ENCODE measurements around the gene UFSP1. TPM values are rescaled to one million over a fixed set of nuclear protein-coding genes. Genes with fewer than 3 reads are reported as not detected.

Gene UFSP1
- total and polyA plus RNA-seq, 2 of the 13 experiments (the other 11 are each of a cell fraction or from before 2014, with no cell fraction given): 0.65 to 3.3 TPM

DNA sequence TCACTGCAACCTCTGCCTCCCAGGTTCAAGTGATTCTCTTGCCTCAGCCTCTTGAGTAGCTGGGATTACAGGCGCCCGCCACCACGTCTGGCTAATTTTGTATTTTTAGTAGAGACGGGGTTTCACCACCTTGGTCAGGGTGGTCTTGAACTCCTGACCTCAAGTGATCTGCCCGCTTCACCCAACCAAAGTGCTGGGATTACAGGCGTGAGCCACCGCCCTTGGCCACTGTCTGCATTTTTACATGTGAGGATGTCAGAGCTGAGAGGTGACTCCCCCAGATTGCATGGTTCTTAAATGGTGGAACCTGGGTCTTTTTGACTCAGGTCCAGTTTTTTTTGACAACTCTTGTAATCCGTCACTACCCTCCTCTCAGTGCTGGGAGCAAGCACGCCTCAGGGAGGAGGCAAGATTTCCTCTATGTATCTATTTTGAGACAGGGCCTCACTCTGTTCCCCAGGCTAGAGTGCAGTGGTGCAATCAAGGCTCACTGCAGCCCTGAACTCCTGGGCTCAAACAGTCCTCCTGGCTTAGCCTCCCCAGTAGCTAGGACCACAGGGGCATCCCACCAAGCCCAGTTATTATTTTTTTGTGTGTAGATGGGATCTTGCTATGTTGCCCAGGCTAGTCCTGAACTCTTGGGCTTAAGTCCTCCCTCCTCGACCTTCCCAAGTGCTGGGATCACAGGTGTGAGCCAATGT is 15.8 kb downstream of the UFSP1 start (continued):
- TF ChIP-seq, protein P1, sequence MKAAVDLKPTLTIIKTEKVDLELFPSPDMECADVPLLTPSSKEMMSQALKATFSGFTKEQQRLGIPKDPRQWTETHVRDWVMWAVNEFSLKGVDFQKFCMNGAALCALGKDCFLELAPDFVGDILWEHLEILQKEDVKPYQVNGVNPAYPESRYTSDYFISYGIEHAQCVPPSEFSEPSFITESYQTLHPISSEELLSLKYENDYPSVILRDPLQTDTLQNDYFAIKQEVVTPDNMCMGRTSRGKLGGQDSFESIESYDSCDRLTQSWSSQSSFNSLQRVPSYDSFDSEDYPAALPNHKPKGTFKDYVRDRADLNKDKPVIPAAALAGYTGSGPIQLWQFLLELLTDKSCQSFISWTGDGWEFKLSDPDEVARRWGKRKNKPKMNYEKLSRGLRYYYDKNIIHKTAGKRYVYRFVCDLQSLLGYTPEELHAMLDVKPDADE (CRISPR knock-in tag; IDR thresholded peaks at IDR 0.05): 0 out of 2 replicates have a peak, but pooled peaks have one; percentile 15
- TF ChIP-seq ZMAT3 (CRISPR knock-in tag; conservative IDR thresholded peaks at IDR 0.05) (no peak), ZNF180 (CRISPR knock-in tag; IDR thresholded peaks at IDR 0.05; ENCODE audit: borderline replicate concordance, low read depth) (no peak), ARNT2 (CRISPR knock-in tag; IDR thresholded peaks at IDR 0.05; ENCODE audit: low read depth) (no peak), HOXA7 (CRISPR knock-in tag; IDR thresholded peaks at IDR 0.05) (no peak), MIER2 (CRISPR knock-in tag; IDR thresholded peaks at IDR 0.05) (no peak), ZNF703 (CRISPR knock-in tag; IDR thresholded peaks at IDR 0.05; ENCODE audit: borderline replicate concordance) (no peak), NFE2 (CRISPR knock-in tag; IDR thresholded peaks at IDR 0.05) (no peak), HNRNPK (IDR thresholded peaks at IDR 0.05; ENCODE audit: low read depth, low read length, poor library complexity, severe bottlenecking) (no peak), POLR2AphosphoS5 (IDR thresholded peaks at IDR 0.05; ENCODE audit: low read depth, low read length) (no peak), SMARCC2 (IDR thresholded peaks at IDR 0.05) (no peak), BCL6 (CRISPR knock-in tag; IDR thresholded peaks at IDR 0.05) (no peak), ZNF775 (CRISPR knock-in tag; IDR thresholded peaks at IDR 0.05; ENCODE audit: borderline replicate concordance) (no peak), CENPT (CRISPR knock-in tag; IDR thresholded peaks at IDR 0.05; ENCODE audit: low read depth) (no peak), HNRNPLL (IDR thresholded peaks at IDR 0.05; ENCODE audit: low read depth, low read length, poor library complexity, severe bottlenecking) (no peak)
- TF ChIP-seq, protein P2, sequence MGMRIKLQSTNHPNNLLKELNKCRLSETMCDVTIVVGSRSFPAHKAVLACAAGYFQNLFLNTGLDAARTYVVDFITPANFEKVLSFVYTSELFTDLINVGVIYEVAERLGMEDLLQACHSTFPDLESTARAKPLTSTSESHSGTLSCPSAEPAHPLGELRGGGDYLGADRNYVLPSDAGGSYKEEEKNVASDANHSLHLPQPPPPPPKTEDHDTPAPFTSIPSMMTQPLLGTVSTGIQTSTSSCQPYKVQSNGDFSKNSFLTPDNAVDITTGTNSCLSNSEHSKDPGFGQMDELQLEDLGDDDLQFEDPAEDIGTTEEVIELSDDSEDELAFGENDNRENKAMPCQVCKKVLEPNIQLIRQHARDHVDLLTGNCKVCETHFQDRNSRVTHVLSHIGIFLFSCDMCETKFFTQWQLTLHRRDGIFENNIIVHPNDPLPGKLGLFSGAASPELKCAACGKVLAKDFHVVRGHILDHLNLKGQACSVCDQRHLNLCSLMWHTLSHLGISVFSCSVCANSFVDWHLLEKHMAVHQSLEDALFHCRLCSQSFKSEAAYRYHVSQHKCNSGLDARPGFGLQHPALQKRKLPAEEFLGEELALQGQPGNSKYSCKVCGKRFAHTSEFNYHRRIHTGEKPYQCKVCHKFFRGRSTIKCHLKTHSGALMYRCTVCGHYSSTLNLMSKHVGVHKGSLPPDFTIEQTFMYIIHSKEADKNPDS (CRISPR knock-in tag; IDR thresholded peaks at IDR 0.05): no peak
- TF ChIP-seq, protein P3, sequence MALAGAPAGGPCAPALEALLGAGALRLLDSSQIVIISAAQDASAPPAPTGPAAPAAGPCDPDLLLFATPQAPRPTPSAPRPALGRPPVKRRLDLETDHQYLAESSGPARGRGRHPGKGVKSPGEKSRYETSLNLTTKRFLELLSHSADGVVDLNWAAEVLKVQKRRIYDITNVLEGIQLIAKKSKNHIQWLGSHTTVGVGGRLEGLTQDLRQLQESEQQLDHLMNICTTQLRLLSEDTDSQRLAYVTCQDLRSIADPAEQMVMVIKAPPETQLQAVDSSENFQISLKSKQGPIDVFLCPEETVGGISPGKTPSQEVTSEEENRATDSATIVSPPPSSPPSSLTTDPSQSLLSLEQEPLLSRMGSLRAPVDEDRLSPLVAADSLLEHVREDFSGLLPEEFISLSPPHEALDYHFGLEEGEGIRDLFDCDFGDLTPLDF (CRISPR knock-in tag; IDR thresholded peaks at IDR 0.05): no peak

Measured in HepG2 (cell line).